OCI-LY1 (cell line): ENCODE results near the gene TMED8.

Experiments
- EZH2 ChIP-seq: fragments of 200-600 bp; sonication (generic), shearing (Covaris generic); IDR thresholded peaks from 2 replicates; pipeline ENCODE4 v1.8.0; 2017; ENCODE audit warnings: borderline replicate concordance, mixed run types, mild to moderate bottlenecking, antibody characterized with exemption, low read length, moderate library complexity, mixed read lengths
- TF ChIP-seq, protein P1 (sequence below): fragments of 200-600 bp; sonication (generic), shearing (Covaris generic); IDR thresholded peaks from 2 replicates; pipeline ENCODE4 v1.5.1; 2017; ENCODE audit warnings: mild to moderate bottlenecking, antibody characterized with exemption, low read length, moderate library complexity, mixed read lengths

DNA sequence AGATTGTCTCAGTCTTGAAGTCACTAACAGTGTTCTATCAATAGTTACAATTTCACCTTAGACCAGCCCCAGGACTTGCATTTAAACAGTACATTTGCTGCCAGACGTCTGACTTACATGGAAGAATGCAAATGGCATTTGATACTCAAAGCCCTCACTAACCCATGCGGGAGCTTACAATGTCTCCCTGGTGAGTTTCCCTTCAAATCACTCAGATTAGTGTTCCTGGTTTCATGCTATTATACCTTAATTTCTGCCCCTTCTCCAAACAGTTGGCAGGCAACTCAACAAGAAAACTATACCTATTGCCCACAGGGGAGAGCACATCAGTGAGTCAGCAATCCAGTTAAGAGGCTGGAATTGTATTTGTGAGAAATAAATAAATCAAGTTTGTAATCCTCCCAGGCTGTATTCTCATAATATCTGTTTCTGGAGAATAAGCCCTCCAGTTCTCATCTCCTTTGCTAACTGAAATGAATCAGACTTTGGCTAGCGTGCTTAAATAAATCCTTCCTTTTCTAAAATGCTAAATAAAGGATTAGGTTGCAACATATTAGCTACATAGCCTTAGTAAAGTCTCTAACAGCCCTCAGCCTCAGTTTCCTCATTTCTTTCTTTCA lies 32.4 kb downstream of the TMED8 start:
- TF ChIP-seq, protein P1, sequence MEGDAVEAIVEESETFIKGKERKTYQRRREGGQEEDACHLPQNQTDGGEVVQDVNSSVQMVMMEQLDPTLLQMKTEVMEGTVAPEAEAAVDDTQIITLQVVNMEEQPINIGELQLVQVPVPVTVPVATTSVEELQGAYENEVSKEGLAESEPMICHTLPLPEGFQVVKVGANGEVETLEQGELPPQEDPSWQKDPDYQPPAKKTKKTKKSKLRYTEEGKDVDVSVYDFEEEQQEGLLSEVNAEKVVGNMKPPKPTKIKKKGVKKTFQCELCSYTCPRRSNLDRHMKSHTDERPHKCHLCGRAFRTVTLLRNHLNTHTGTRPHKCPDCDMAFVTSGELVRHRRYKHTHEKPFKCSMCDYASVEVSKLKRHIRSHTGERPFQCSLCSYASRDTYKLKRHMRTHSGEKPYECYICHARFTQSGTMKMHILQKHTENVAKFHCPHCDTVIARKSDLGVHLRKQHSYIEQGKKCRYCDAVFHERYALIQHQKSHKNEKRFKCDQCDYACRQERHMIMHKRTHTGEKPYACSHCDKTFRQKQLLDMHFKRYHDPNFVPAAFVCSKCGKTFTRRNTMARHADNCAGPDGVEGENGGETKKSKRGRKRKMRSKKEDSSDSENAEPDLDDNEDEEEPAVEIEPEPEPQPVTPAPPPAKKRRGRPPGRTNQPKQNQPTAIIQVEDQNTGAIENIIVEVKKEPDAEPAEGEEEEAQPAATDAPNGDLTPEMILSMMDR, result no peak
- no peak for TF ChIP-seq EZH2
